ENCODE results near the gene EGR2.

DNA sequence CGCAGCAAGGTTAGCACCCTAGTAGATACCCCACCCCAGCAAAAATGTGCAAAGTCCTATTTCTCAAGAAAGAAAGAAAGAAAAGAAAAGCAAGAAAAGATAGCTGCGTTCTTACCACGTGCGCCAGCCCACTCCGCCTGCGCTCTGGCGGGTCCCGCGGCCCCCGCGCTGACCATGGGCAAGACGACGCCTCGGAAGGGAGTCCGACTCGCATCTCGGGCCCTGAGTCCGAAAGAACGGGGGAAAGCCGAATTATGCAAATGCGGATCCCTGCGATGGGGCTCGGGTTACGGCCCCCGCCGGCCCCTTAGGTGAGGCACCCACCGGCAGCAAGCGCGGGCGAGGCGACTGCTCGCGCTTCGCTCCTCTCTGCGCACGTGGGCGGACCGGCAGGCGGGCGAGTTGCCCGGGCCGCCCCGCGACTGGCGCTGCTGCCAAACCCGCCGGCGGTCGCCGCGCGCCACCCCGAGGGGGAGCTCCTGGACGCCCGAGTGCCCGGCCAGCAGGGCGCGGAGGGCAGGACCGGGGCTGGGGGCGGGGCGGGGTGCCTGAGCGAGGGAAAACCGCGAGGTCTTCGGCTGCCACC lies 2.4 kb upstream of the EGR2 start:
- TF ChIP-seq, protein P1, sequence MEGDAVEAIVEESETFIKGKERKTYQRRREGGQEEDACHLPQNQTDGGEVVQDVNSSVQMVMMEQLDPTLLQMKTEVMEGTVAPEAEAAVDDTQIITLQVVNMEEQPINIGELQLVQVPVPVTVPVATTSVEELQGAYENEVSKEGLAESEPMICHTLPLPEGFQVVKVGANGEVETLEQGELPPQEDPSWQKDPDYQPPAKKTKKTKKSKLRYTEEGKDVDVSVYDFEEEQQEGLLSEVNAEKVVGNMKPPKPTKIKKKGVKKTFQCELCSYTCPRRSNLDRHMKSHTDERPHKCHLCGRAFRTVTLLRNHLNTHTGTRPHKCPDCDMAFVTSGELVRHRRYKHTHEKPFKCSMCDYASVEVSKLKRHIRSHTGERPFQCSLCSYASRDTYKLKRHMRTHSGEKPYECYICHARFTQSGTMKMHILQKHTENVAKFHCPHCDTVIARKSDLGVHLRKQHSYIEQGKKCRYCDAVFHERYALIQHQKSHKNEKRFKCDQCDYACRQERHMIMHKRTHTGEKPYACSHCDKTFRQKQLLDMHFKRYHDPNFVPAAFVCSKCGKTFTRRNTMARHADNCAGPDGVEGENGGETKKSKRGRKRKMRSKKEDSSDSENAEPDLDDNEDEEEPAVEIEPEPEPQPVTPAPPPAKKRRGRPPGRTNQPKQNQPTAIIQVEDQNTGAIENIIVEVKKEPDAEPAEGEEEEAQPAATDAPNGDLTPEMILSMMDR (IDR thresholded peaks at IDR 0.05 in 2 of 3, conservative IDR thresholded peaks at IDR 0.05 in 1 of 3; ENCODE audit: borderline replicate concordance in 1 of 3, insufficient read depth in 1 of 3, low read depth in 2 of 3, low read length in 2 of 3): no peak
- TF ChIP-seq POLR2A (IDR thresholded peaks at IDR 0.05; ENCODE audit: borderline replicate concordance, extremely low read depth, insufficient read depth, insufficient read length): no peak
- TF ChIP-seq ELF1 (IDR thresholded peaks at IDR 0.05; ENCODE audit: borderline replicate concordance, low read depth): no peak
- TF ChIP-seq, protein P2, sequence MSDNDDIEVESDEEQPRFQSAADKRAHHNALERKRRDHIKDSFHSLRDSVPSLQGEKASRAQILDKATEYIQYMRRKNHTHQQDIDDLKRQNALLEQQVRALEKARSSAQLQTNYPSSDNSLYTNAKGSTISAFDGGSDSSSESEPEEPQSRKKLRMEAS (IDR thresholded peaks at IDR 0.05): no peak
- no peak for TF ChIP-seq EZH2 (IDR thresholded peaks at IDR 0.05)
- no peak for TF ChIP-seq JUND (IDR thresholded peaks at IDR 0.05)
- TF ChIP-seq EZH2phosphoT487 (IDR thresholded peaks at IDR 0.05; ENCODE audit: borderline replicate concordance): no peak
- TF ChIP-seq, protein P3, sequence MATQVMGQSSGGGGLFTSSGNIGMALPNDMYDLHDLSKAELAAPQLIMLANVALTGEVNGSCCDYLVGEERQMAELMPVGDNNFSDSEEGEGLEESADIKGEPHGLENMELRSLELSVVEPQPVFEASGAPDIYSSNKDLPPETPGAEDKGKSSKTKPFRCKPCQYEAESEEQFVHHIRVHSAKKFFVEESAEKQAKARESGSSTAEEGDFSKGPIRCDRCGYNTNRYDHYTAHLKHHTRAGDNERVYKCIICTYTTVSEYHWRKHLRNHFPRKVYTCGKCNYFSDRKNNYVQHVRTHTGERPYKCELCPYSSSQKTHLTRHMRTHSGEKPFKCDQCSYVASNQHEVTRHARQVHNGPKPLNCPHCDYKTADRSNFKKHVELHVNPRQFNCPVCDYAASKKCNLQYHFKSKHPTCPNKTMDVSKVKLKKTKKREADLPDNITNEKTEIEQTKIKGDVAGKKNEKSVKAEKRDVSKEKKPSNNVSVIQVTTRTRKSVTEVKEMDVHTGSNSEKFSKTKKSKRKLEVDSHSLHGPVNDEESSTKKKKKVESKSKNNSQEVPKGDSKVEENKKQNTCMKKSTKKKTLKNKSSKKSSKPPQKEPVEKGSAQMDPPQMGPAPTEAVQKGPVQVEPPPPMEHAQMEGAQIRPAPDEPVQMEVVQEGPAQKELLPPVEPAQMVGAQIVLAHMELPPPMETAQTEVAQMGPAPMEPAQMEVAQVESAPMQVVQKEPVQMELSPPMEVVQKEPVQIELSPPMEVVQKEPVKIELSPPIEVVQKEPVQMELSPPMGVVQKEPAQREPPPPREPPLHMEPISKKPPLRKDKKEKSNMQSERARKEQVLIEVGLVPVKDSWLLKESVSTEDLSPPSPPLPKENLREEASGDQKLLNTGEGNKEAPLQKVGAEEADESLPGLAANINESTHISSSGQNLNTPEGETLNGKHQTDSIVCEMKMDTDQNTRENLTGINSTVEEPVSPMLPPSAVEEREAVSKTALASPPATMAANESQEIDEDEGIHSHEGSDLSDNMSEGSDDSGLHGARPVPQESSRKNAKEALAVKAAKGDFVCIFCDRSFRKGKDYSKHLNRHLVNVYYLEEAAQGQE (IDR thresholded peaks at IDR 0.05; ENCODE audit: low read depth): no peak

Data from HCT116 (cell line).